GM21619 (cell line): ENCODE measurements around the gene NAT8.
A peak's percentile ranks its signal among the peaks of the same experiment; 100 is the strongest.
"Not testable (repeated sequence)": the region's sequence is repeated elsewhere in the genome, so short reads cannot be mapped to it uniquely, and the experiment has no call there.

ENCODE experiments used
- ATAC-seq: cut with Tn5 transposase; IDR thresholded peaks from one replicate; pipeline ENCODE4 v1.9.1; 2021; ENCODE audit not compliant: unreplicated experiment

The NAT8 gene

DNA sequence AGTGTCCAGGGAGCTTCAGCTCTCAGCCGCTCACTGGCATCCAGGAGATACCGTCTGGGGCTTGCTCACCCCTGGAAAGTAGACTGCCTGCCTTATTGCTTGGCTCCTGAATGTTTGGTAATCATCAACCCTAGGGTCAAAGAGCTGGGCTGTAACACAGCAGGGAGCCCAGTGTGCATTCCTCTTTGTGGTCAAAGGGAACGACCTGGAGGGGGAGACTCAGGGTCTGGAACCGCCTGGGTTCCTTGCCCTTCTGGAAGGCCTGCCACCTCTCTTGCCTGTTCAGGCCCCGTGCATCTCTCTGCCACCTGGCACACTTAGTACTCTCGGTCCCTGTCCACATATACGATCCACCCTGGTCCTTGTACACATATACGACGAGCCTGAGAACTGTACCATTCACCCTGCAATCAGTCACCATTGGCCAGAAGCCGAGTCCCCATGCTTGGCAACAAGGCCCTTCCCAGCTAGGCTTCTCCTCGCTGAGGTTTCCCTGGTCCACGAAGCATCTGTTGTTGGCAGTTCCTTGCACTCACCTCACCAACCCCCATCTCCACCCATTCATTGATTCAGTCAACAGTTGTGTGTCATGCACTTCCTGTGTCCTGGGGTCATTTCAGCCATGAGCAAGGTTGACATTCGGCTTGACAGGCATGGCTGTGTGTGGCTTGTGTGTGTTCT, at the start of gene NAT8:
NAT8 (minus strand) TSS at position 85 of the 681 bp plus-strand sequence. CDS start 794 bp downstream, outside the sequence.
- no peak for ATAC-seq

- peak; percentile 60 for ATAC-seq
These were observed 48.3 kb upstream of the NAT8 start for GRCh38 chr2:73690372-73691088.

DNA sequence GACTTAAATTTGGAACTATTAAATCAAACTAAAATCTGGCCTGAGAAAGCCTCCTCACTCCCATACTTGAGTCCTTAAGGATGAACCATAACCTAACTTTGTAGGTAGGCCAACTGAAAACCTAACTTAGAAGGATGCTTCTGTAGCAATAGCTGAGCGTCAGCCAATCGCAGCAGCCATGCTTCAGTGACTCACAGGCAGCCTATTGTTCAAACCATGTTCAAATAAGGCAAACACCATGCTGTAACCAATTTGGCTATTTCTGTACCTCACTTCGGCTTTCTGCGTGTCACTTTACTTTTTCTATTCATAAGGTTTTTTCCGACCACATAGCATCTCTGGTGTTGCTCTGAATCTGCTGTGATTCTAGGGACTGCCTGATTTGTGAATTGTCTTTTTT, 46.3 kb upstream of the NAT8 start:
- not testable (repeated sequence) for ATAC-seq

DNA sequence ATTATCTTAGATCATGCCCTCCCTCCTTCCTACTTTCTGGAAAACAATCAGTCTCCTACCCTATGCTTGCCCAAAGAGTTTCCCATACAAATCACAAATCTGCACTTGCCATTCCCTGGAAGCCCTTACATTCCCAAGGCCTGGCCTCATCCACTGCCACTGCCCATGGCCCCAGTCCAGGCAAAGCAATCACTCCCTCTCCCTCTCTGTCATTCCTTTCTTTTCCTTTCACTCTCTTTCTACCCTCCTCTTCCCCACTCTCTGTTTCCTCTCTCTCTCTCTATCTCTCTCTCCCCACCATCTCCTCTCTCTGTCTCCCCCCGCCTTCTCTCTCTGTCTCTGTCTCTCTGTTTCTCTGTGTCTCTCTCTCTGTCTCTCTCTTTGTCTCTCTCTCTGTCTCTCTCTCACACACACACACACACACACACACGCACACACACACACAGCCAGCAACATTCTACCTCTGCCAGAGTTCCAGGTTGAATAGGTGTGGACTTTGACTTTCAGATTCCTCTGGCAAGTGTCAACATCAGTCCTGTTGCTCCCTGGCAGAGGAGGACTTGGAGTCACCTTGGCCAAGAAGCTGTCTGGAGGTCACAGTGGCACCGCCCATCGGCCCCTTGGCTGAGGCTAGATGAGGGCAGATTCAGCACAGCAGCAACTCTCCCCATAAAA, 43.7 kb upstream of the NAT8 start:
- ATAC-seq = no peak

- ATAC-seq = not testable (repeated sequence)
These were observed 42.7 kb upstream of the NAT8 start for GRCh38 chr2:73684905-73685304.

GRCh38 chr2:73684325-73684724, 42.1 kb upstream of the NAT8 start:
- not testable (repeated sequence) for ATAC-seq

GRCh38 chr2:73679951-73680571, 37.8 kb upstream of the NAT8 start:
- ATAC-seq = not testable (repeated sequence)

GRCh38 chr2:73679237-73679636, 37.0 kb upstream of the NAT8 start:
- ATAC-seq = not testable (repeated sequence)

GRCh38 chr2:73678008-73678407, 35.8 kb upstream of the NAT8 start:
- not testable (repeated sequence) for ATAC-seq

DNA sequence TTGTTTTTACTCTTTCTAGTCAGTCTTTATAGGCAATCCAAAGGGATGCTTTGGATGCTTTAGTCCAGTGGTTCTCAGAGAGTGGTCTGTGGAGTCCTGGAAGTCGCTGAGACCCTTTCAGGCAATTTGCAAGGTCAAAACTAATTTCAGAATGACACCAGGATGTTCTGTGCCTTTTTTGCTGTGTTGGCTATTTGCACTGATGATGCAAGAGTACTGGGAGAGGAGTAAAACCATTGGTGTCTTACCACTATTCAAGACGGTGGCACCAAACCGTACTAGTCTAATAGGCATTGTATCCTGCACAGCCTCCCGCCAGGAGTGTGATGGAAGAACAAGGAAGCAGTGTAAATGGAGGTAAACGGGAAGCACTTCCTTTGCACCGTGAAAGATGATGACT, 34.0 kb upstream of the NAT8 start:
- not testable (repeated sequence) for ATAC-seq

DNA sequence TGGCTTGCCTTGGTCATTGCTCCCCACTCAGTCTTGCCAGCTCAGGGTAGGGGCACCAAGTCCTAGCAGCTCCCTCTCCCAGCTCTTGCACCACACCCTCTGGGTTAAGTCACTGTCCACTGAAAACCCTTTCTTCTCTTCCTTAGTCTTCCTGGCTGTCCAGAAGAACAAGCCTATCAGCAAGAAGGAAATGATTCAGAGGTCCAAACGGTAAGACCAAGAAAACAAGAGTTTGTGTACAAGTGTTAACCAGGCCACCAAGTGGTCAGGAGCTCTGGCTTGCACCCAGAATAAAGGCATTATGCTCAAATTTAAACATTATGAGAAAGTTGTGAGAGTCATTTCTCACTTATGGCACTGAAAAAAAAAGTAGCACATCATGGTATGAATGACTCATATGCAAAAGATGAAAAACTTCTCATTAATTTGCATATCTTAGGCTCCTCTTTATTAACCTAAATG, 32.5 kb upstream of the NAT8 start:
- peak; percentile 61 for ATAC-seq

GRCh38 chr2:73669976-73670375, 27.8 kb upstream of the NAT8 start:
- ATAC-seq = not testable (repeated sequence)

- not testable (repeated sequence) for ATAC-seq
These were observed 25.0 kb upstream of the NAT8 start for GRCh38 chr2:73667239-73667638.

DNA sequence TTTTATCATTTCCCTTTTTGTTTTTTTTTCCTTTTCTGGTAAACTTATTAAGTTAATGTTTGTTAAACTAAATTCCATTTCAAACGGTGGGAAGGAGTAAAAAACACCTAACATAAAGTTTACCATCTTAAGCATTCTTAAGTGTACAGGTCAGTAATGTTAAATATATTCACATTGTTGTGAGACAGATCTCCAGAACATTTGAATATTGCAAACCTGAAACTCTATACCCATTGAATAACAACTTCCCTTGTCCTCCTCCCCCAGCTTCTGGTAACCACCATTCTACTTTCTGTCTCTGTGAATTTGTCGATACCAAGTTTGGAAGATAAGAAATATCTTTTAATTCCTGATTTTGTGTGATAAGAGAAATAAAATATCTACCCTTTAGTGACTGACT, 12.0 kb upstream of the NAT8 start:
- ATAC-seq = no peak

GRCh38 chr2:73652348-73652747, 10.1 kb upstream of the NAT8 start:
- ATAC-seq = no peak

GRCh38 chr2:73651591-73652230, 9.5 kb upstream of the NAT8 start:
- no peak for ATAC-seq

DNA sequence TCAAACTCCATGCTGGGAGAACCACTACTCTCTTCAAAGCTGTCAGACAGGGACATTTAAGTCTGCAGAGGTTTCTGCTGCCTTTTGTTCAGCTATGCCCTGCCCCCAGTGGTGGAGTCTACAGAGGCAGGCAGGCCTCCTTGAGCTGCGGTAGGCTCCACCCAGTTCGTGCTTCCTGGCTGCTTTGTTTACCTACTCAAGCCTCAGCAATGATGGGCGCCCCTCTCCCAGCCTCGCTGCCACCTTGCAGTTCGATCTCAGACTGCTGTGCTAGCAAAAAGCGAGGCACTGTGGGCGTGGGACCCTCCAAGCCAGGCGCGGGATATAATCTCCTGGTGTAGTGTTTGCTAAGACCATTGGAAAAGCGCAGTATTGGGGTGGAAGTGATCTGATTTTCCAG, 5.5 kb upstream of the NAT8 start:
- ATAC-seq = not testable (repeated sequence)

- no peak for ATAC-seq
These were observed 507 bp downstream of the NAT8 start for GRCh38 chr2:73641767-73642062.

DNA sequence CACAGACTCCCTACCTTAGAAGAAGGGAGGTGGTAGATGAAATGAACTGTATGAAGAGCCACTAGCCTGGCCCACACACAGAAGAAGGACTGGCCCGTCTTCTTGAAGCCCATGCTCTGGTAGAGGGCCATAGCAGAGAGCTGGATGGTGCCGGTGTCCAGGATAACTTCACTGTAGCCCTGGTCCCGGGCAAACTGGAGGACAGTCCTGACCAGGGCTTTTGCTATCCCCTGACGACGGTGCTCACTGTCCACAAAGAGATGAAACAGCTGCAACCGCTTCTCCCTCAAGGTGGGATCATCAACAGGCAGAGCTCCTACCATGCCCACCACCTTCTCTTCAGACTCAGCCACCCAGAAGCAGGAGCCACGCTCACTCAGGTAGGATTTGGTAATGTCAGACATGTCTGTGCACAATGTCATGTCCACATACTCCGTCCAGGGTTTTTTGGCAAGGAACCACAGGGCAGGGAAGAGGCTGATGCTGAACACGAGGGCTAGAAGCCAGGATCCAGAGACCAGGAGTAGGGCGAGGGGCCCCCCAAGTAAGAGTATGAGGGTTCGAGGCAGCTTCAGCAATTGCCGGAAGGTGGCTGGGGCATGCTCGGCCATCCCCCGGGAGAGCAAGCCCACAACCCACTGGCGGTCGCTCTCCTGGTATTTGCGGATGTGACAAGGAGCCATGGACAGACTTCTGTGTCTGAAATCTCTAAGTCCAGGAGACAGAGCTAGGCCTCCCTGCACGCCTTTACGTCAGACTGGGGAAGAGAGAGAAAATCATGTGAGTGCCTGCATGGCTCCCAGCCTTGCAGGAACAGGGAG, 1.1 kb downstream of the NAT8 start:
- ATAC-seq = no peak

GRCh38 chr2:73640511-73640911, 1.7 kb downstream of the NAT8 start:
- ATAC-seq = no peak
